Brain pericyte (primary cell): Measurements from ENCODE around the gene ZMIZ1.

Experiments
- DNase-seq: peaks from one replicate; pipeline ENCODE4 v3.0.0-alpha.2; 2012; ENCODE audit warnings: low read depth, low spot score

Gene ZMIZ1

GRCh38 chr10:79150444-79150754 is 81.6 kb downstream of the ZMIZ1 start:
- DNase-seq, result no peak

- no peak for DNase-seq
Measured at GRCh38 chr10:79152423-79152817, 83.7 kb downstream of the ZMIZ1 start.

- no peak for DNase-seq
Measured at GRCh38 chr10:79153745-79154144, 85.0 kb downstream of the ZMIZ1 start.

GRCh38 chr10:79155301-79156081 is 86.7 kb downstream of the ZMIZ1 start:
- no peak for DNase-seq

- DNase-seq, result no peak
Measured at GRCh38 chr10:79156334-79157274, 87.8 kb downstream of the ZMIZ1 start.

- DNase-seq, result no peak
Measured at GRCh38 chr10:79158004-79158340, 89.2 kb downstream of the ZMIZ1 start.

- no peak for DNase-seq
Measured at GRCh38 chr10:79158402-79159097, 89.8 kb downstream of the ZMIZ1 start.

- no peak for DNase-seq
Measured at GRCh38 chr10:79159141-79159651, 90.4 kb downstream of the ZMIZ1 start.

- no peak for DNase-seq
Measured at GRCh38 chr10:79159785-79160184, 91.0 kb downstream of the ZMIZ1 start.

- DNase-seq, result no peak
Measured at GRCh38 chr10:79160191-79160590, 91.4 kb downstream of the ZMIZ1 start.

GRCh38 chr10:79161557-79161956 is 92.8 kb downstream of the ZMIZ1 start:
- no peak for DNase-seq

- no peak for DNase-seq
Measured at GRCh38 chr10:79162022-79162421, 93.3 kb downstream of the ZMIZ1 start.

GRCh38 chr10:79162861-79163665 is 94.3 kb downstream of the ZMIZ1 start:
- no peak for DNase-seq

GRCh38 chr10:79163666-79163975 is 94.9 kb downstream of the ZMIZ1 start:
- DNase-seq, result no peak

GRCh38 chr10:79164075-79164474 is 95.3 kb downstream of the ZMIZ1 start:
- DNase-seq, result no peak

GRCh38 chr10:79165070-79165778 is 96.5 kb downstream of the ZMIZ1 start:
- no peak for DNase-seq

GRCh38 chr10:79166312-79166721 is 97.6 kb downstream of the ZMIZ1 start:
- DNase-seq, result no peak

GRCh38 chr10:79166741-79167140 is 98.0 kb downstream of the ZMIZ1 start:
- DNase-seq, result no peak

- DNase-seq, result no peak
Measured at GRCh38 chr10:79167537-79167936, 98.8 kb downstream of the ZMIZ1 start.

GRCh38 chr10:79168210-79168609 is 99.4 kb downstream of the ZMIZ1 start:
- DNase-seq, result no peak

- no peak for DNase-seq
Measured at GRCh38 chr10:79170226-79170752, 101.5 kb downstream of the ZMIZ1 start.
